HFFc6 (cell line): ENCODE data around the gene AMN. TPM values are rescaled to one million over a fixed set of nuclear protein-coding genes. Genes with fewer than 3 reads are reported as not detected.

ENCODE experiments used
- DNase-seq: peaks from one replicate; pipeline ENCODE4 v3.0.0-alpha.2; 2018
- H3K27ac Mint-ChIP-seq: 2 replicates; pipeline ENCODE4 v1.8.0; 2020; ENCODE audit warnings: mild to moderate bottlenecking, mixed read lengths
- H3K27me3 Mint-ChIP-seq: 2 replicates; pipeline ENCODE4 v1.8.0; 2021; ENCODE audit warnings: mild to moderate bottlenecking, moderate library complexity, mixed read lengths; ENCODE audit not compliant: insufficient read depth
- H3K36me3 Mint-ChIP-seq: 2 replicates; pipeline ENCODE4 v1.8.0; 2021; ENCODE audit warnings: low read depth, mixed read lengths
- H3K4me1 Mint-ChIP-seq: 2 replicates; pipeline ENCODE4 v1.8.0; 2020; ENCODE audit warnings: low read depth, mixed read lengths
- H3K4me3 Mint-ChIP-seq: 2 replicates; pipeline ENCODE4 v1.8.0; 2020; ENCODE audit warnings: mild to moderate bottlenecking, moderate library complexity, mixed read lengths
- H3K9me3 Mint-ChIP-seq: 2 replicates; pipeline ENCODE4 v1.8.0; 2020; ENCODE audit warnings: mild to moderate bottlenecking, mixed read lengths
- total RNA-seq, 6 experiments: library from RNA; stranded (reverse); fragmentation: NEBNext Ultra II Directional; extraction: Animal tissue kit (Norgen Biotek cat#: 25700); gene quantifications; 2 replicates in 1 of 6; 3 replicates in 5 of 6; pipeline ENCODE4 v1.2.3, GENCODE V29; 2021
- TF ChIP-seq, protein P1 (sequence below): fragments of 200-600 bp; sonication (generic); IDR thresholded peaks from 2 replicates; pipeline ENCODE4 v1.5.0; 2021; ENCODE audit warnings: antibody characterized with exemption, mild to moderate bottlenecking

Gene AMN
- total RNA-seq, 6 experiments from 2014 or later: not detected

- Mint-ChIP-seq H3K27ac (no peak overlapping the region), H3K4me1 (no peaks in the 10 kb centered on the region), H3K27me3 (peaks cover 4% of the 10 kb centered on the region; the same call in 1 of the 2 replicates), H3K4me3 (no peak overlapping the region), H3K9me3 (no peaks in the 10 kb centered on the region), H3K36me3 (peaks cover 13% of the 10 kb centered on the region)
- TF ChIP-seq, protein P1, sequence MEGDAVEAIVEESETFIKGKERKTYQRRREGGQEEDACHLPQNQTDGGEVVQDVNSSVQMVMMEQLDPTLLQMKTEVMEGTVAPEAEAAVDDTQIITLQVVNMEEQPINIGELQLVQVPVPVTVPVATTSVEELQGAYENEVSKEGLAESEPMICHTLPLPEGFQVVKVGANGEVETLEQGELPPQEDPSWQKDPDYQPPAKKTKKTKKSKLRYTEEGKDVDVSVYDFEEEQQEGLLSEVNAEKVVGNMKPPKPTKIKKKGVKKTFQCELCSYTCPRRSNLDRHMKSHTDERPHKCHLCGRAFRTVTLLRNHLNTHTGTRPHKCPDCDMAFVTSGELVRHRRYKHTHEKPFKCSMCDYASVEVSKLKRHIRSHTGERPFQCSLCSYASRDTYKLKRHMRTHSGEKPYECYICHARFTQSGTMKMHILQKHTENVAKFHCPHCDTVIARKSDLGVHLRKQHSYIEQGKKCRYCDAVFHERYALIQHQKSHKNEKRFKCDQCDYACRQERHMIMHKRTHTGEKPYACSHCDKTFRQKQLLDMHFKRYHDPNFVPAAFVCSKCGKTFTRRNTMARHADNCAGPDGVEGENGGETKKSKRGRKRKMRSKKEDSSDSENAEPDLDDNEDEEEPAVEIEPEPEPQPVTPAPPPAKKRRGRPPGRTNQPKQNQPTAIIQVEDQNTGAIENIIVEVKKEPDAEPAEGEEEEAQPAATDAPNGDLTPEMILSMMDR: no peak
- DNase-seq: no peak
Measured at GRCh38 chr14:102958461-102958860, 36.0 kb downstream of the AMN start.

GRCh38 chr14:102962111-102962627 is 39.7 kb downstream of the AMN start:
- Mint-ChIP-seq H3K27me3 (peaks cover 6% of the 10 kb centered on the region), H3K4me1 (no peaks in the 10 kb centered on the region), H3K4me3 (no peak overlapping the region), H3K36me3 (peaks cover 24% of the 10 kb centered on the region), H3K9me3 (no peaks in the 10 kb centered on the region), H3K27ac (no peak overlapping the region)
- TF ChIP-seq, protein P1: no peak
- DNase-seq: no peak

DNA sequence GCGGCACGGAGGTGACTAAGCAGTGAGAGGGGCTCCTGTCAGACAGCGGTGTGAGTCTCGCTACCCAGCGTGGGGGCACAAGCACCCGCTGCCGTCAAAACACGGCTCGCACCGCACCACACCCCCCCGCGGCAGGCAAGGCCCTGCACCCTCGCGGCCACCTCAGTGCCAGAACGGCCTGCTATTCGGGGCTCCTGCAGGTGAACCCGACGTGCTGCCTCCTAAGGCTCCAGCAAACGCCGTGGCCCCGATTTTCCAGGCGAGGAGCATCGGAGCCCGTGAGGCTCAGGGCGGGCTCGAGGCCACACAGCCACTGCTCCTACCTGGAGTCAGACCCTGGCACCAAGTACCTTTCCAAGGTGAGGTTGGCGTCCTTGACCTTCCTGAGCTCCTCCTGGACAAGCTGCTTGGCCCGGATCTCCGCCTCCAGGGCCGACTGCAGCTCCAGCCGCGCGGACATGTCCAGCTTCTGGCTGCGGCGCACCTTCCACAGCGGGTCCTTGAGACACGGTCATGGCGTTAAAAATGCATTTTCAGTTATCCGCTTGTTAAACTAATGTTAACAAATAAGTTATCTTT is 41.8 kb downstream of the AMN start:
- Mint-ChIP-seq H3K9me3 (no peaks in the 10 kb centered on the region), H3K27ac (no peak overlapping the region), H3K27me3 (peaks cover 2% of the 10 kb centered on the region; the same call in 1 of the 2 replicates), H3K4me1 (no peaks in the 10 kb centered on the region), H3K36me3 (peaks cover 29% of the 10 kb centered on the region), H3K4me3 (no peak overlapping the region)
- TF ChIP-seq, protein P1: no peak
- no peak for DNase-seq

GRCh38 chr14:102965282-102965681 is 42.8 kb downstream of the AMN start:
- TF ChIP-seq, protein P1: no peak
- H3K27ac Mint-ChIP-seq: no peak overlapping the region
- peaks cover 25% of the 10 kb centered on the region for H3K36me3 Mint-ChIP-seq
- H3K4me1 Mint-ChIP-seq: no peaks in the 10 kb centered on the region
- peaks cover 2% of the 10 kb centered on the region; the same call in 1 of the 2 replicates for H3K27me3 Mint-ChIP-seq
- no peak for DNase-seq
- no peaks in the 10 kb centered on the region for H3K9me3 Mint-ChIP-seq
- no peak overlapping the region for H3K4me3 Mint-ChIP-seq

- no peak overlapping the region for H3K4me3 Mint-ChIP-seq
Measured at GRCh38 chr14:102965971-102966655, 43.6 kb downstream of the AMN start.

More at GRCh38 chr14:102965971-102966655, 43.6 kb downstream of the AMN start:
- H3K27me3 Mint-ChIP-seq: peaks cover 2% of the 10 kb centered on the region; the same call in 1 of the 2 replicates
- H3K4me1 Mint-ChIP-seq: no peaks in the 10 kb centered on the region
- TF ChIP-seq, protein P1: no peak
- H3K9me3 Mint-ChIP-seq: no peaks in the 10 kb centered on the region
- peaks cover 33% of the 10 kb centered on the region for H3K36me3 Mint-ChIP-seq
- no peak for DNase-seq
- H3K27ac Mint-ChIP-seq: no peak overlapping the region
